Measurements from ENCODE around the gene MYO9B.
"Not testable (repeated sequence)": the region's sequence is repeated elsewhere in the genome, so short reads cannot be mapped to it uniquely, and the experiment has no call there.

MYO9B gene

DNA sequence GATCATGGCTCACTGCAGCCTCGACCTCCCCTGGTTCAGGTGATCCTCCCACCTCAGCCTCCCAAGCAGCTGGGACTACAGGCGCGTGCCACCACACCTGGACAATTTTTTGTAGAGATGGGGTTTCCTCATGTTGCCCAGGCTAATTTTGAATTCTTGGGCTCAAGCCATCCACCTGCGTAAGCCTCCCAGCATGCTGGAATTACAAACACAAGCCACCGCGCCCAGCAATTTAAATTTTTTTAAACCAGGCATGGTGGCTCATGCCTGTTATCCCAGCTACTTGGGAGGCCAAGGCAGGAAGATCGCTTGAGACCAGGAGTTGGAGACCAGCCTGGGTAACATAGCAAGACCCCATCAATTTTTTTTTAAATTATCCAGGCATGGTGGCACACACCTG lies 79.7 kb downstream of the MYO9B start:
- DNase-seq, result no peak

DNA sequence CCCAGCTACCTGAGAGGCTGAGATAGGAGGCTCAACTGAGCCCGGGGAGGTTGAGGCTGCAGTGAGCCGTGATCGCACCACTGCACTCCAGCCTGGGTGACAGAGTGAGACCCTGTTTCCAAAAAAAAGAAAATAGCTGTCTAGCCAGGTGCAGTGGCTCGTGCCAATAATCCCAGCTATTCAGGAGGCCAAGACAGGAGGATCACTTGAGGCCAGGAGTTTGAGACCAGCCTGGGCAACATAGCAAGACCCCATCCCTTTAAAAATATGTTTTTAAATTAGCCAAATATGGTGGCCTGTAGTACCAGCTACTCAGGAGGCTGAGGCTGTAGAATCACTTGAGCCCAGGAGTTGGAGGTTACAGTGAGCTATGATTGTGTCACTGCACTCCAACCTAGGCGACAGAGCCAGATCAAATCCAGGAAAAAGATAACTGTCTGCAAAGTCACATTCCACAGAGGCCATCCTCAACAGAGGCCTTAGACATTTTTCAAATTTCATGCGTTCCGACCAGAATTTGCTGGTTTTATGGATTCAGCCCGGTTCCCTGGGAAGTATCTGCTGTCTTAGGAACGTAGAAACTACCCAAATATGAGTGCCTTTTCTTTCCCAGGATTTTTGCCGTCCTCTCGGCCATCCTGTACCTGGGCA lies 80.8 kb downstream of the MYO9B start:
- no peak for DNase-seq

DNA sequence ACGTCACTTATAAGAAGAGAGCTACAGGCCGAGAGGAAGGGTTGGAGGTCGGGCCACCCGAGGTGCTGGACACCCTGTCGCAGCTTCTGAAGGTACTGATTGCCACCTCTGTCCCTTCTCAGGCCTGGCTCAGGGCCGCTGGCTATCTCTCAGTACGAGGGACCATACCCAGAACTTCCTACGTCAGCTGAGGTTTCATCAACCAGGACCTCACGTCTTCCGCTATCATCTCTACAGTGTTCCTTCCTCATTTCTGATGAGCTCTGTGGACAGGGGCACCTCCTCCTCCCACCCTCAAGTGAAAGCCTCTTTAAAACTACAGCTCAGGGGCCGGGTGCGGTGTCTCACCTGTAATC lies 81.3 kb downstream of the MYO9B start:
- DNase-seq, result no peak

DNA sequence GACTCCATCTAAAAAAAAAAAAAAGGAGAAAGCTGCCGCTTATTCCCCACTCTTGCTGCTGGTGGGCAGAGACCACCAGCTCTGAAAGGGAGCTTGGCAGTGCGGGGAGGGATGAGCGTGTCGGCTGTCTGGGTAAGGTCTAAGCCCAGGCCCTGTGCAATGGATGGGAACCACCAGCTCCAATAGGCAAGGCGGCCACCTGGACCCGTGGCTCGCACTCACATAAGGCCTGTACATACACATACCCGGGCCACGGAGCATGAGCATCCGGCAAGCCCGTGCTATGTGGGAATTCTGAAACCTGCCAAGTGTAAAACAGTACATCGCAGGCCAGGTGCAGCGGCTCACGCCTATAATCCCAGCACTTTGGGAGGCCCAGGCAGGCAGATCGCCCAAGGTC lies 83.0 kb downstream of the MYO9B start:
- no peak for DNase-seq

DNA sequence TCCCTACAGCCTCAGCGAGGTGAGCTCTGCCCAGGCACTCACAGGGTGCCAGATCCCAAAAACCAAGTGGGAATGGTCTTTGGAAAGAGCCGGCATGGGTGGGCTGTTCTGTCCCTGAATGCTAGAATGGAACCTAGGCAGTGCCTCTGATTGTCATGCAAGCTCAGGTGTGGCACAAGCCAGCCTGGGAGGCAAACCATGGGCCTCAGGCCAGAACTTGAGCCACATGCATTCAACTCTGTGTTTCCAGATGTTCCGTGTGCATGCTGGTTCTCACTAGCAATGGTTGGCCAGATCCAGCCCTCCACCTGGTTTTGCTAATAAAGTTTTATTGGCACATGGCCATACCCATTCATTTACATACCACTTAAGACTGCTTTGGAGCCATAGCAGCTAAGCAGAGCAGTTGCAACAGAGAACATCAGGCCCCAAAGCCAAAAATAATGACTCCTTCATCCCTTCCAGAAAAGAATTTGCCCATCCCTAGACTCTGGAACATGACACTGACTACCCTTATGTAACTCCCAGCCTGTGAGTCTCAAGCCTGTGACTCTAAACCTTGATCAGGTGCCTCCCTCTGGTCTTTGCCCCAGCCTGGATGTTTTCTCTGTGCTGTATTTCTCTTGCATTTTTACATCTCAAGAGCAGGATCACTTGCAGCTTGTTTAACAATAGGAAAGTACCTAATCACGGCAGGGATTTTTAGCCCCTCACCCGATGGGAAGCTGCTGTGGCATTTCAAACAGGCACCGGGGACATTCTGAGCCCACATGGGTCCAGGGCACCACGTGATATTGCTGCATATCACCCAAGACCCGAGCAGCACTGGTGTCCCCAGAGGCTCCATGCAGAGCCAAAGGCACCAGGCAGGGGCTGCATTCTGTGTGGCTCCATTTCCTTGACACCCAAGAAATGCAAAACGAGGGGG lies 84.2 kb downstream of the MYO9B start:
- no peak for DNase-seq

DNA sequence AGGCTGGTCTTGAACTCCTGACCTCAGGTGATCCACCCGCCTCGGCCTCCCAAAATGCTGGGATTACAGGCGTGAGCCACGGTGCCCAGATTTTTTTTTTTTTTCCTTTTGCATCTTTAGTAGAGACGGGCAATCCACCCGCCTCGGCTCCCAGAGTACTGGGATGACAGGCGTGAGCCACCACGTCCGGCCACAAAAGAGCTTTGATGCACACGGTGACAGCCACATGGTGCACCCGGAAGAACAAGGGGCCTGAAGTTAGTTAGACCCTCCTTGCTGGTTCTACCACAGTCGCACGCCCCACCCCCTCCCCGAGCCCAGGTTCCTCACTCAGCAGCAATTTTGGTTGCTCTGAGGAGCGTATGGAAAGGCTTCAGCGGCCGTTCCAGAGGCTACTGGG lies 85.3 kb downstream of the MYO9B start:
- no peak for DNase-seq

DNA sequence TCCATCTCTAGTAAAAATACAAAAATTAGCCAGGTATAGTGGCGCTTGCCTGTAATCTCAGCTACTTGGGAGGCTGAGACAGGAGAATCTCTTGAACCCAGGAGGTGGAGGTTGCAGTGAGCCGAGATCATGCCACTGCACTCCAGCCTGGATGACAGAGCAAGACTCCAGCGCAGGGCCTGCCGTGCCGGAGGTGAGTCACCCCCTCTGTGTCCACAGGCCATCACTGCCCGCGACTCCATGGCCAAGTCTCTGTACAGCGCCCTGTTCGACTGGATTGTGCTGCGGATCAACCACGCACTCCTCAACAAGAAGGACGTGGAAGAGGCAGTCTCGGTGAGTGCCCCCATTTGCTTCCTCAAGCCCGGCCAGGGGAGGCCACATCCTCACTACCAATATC lies 86.6 kb downstream of the MYO9B start:
- DNase-seq, result not testable (repeated sequence)

DNA sequence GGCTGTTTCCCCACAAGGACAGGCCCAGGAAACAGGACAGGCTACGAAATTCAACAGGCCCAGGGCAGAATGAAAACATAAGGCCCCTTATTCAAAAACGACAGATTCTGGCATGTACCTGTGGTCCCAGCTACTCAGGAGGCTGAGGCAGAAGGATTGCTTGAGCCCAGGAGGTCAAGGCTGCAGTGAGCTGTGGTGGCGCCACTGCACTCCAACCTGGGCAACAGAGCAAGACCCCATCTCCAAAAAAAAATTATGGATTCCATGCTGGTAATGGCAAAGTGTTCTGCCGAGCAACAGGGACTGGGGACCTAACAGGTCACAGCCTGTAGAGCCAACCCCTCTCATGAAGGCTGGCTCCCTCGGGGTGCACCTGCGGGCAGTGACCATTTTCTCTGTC lies 87.0 kb downstream of the MYO9B start:
- no peak for DNase-seq

DNA sequence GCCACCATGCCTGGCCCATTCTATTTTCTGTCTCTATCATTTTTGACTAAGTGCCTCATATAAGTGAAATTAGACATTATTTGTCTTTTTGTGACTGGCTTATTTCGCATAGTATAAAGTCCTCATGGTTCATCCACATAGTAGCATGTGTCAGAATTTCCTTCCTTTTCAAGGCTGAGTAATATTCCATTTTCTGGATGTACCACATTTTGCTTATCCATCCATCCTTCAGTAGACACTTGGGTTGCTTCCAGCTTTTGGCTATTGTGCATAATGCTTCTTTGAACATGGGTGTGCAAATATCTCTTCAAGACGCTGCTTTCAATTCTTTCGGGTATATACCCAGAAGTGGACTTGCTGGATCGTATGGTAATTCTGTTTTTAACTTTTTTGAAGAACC lies 88.1 kb downstream of the MYO9B start:
- no peak for DNase-seq

DNA sequence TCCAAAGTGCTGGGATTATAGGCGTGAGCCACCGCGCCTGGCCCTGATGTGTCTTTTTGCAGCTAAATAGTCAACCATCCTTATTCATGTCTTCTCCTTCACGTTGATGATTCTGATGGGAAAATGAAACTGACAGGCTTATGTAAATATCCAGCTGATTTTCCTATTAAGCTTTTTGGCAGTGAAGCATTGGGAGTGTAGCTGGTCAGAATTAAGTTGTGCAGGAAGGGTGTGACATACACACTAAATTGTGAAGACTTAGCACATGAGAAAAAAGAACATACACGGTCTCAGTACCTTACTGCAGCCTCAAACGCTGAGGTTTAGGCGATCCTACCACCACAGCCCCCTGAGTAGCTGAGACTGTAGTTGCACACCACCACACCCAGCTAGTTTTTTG lies 89.1 kb downstream of the MYO9B start:
- DNase-seq, result no peak

DNA sequence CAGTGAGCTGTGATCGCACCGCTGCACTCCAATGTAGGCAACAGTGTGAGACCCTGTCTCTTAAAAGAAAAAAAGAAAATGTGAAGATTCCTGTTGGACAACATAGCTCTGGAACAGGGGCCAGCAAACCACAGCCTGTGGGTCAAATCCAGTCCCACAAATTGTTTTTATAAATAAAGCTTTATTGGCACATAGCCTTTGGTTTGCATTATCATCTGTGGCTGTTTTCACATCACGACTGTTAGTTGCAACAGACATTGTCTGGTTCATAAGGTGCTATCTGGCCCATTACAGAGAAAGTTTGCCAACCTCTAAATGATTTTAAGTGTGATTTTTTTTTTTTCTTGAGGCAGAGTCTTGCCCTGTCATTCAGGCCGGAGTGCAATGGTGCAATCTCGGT lies 90.1 kb downstream of the MYO9B start:
- DNase-seq, result no peak

DNA sequence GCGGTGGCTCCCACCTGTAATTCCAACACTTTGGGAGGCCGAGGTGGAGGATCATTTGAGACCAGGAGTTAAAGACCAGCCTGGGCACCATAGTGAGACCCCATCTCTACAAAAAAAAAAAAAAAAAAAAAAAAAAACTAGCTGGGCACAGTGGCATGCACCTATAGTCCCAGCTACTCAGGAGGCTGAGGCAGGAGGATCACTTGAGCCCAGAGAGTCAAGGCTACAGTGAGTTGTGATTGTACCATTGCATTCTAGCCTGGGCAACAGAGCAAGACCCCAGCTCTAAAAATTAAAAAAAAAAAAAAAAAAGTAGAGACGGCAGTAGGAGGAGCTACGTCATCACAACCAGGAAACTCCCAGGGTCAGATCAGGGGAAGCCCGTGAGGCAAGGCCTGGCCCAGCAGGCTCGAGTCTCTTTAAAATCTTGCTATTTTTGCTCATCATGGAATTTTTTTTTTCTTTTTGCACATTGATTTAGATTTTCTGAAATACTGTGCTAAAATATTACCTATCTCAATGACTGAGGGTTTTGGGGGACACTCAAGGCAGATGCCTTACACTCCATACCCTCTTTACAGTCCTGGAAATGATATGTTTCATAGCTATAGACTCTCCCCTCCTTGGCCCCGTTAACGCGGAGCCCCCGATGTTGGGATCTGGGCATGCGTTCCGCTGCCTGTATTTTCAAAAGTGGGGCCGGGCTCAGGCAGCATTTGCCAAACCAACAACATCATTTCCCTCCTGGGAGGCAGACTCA lies 95.1 kb downstream of the MYO9B start:
- DNase-seq, result no peak

DNA sequence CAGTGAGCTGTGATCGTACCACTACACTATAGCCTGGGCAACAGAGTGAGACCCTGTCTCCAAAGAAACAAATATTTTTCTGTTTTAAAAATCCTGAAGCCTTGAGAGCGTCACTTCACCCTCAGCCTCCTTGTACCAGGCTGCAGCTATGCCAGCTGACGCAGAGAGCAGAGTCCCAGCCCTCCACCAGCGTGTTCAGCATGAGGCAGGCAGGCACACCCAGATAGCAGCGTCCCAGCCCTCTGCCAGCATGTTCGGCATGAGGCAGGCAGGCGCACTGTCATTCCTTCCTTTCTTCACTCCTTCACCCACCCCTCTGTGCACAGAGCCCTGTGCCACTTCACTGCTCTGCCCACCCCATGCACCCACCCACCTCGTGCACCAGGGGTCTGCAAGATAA lies 96.3 kb downstream of the MYO9B start:
- DNase-seq, result no peak

DNA sequence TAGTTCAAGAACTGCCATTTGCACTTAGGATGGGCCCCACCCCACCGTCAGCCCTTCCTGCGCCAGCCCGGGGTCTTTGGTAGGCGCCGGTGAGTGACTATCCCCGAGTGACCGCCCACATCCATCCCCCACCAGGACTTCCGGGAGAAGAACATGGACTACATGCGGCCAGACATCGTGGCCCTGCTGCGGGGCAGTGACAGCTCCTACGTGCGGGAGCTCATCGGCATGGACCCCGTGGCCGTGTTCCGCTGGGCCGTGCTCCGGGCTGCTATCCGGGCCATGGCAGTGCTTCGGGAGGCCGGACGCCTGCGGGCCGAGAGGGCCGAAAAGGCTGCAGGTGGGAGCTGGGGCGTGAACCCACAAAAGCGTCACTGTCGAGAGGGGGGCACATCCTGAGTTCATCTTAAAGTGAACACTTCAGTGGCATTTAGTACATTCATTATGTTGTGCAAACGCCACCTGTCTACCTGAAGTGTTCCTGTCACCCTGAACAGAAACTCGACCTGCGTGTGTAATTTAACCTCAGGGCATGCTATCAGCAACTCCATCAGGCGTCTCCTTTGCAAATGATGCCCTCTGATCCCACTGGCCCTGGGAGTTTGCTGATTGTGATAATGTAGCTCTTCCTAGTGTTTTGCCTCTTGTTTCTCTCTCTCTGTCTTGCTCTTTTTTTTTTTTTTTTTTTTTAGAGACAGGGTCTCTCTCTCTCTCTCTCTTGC lies 97.2 kb downstream of the MYO9B start:
- peak; percentile 32 for DNase-seq

DNA sequence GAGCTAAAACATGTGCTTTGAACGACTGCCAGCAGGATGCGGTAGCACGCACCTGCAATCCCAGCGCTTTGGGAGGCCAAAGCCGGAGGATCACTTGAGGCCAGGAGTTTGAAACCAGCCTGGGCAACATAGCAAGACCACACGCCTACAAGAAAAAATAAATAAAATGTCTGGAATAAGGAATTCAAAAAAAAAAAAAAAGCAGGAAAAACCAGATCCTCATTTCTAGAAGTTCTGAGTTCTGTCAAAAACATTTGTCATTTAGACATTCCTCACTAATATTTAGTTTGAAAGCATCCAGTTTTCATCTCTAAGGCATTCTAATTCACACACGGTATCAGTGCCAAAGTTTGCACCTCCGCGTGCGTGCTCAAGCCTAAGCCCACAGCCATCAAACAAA lies 102.7 kb downstream of the MYO9B start:
- DNase-seq, result no peak

DNA sequence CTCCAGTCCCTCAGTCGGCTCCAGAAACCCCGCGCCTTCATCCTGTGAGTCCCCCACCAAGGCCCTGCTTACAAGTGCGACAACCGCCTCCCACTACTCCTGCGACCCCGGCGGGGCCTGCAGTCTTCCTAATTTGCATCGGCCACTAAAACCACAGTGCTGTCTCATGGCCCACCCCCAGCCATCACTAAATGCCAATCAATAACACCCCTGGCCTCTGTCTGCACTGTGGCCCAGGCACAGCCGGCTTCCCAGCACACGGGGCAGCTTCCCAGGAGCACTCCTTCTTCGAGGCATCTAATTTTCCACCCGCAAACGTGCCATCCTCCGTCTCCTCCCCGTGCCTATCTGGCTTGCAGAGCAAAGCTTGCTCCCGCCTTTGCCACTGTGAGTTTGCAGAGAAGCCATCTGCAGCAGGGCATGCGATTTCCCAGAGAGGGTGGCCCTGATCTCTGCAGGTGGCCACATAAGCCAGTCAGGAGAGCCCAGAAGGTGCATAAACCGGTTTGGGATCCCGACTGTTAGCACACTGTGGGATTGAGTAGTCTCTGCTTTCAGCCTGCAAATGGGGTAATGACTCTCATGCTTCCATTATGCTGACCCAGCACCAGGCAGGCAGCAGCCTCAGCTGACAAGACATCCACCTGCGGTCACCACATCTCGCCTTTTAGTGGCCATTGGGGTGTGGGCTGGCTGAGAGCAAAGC lies 105.6 kb downstream of the MYO9B start:
- DNase-seq, result no peak

DNA sequence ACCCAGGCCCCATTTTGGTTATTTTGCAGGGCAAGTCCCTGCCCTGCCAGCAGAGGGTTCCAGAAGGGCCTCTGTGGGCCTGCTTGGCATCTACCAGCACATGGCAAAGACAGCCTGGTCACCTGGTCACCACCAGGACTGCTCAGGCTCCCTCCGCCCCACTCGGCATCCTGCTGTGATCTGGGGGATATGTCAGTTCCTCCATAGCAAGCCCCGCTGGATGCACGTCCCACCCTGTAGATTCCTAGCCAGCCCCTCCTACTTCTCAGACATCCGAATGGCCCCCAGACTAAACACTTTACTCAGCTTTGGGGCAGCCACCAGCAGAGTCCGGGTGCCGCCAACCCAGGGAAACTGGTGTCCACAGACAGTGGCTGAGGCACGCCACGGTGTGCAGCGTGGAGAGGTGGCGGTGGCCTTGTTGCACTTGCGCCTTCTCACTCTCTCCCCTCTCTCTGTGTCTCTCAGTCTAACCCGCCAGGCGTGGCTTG lies 107.7 kb downstream of the MYO9B start:
- no peak for DNase-seq

DNA sequence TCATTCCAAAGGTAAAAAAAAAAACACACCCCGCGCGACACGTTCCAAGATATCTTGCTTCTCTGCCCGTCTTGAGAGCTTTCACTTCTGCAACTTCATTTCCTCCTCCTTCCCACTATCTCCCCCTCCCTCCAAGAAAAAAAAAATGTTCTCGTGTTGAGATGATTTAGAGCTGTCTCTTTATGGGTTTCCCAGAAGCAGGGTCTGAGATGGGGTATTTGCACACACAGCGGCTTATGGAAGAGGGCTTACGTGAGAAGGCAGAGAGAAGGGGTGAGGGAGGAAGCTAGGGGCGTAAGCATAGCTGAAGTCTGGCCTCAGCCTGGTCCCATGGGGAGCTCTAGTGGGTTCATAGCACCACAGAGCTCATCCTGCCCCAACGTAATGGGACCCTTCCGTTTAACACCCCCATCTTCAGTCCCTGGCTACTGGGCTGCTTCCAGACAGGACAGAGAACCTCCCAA lies 108.3 kb downstream of the MYO9B start:
- DNase-seq, result no peak

DNA sequence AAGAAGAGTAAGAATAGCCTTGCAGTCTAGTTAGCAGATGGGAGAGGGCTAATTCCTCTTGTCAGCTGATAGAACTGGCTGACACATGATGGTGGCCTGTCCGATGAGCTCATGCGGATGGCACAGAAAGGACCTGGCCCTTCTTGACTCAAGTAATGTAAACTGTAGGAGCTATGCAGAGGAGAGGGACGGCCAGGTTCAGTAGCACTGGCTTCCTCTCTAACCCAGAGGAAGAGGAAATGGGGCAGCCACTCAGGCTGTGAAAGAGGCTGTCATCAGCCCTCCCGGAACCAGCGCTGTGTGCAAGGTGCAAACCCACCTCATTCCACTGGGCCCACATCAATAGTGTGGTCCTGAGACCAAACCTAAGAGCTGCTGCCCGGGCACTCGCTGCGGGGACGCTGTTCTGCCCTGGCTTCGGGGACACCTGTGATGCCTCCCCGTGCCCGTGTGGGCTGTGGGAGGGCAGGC lies 108.8 kb downstream of the MYO9B start:
- no peak for DNase-seq

DNA sequence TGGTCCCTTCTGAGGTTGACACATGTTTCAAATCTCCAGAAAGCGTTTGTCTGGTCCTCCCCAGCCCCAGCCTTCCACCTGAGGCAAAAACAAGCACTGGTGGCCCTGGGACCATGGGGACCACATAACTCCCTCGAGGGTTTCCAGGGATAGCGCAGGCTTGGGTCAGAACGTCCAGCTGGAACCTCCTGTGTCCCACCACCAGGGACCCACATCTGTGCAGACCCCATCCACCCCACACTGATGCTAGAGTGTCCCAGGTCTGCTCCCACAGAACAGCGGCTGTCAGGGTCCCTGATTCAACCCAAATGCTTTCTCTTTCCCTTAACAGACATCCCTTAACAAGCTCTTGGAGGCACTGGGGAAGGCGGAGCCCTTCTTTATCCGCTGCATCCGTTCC lies 110.0 kb downstream of the MYO9B start:
- no peak for DNase-seq

DNA sequence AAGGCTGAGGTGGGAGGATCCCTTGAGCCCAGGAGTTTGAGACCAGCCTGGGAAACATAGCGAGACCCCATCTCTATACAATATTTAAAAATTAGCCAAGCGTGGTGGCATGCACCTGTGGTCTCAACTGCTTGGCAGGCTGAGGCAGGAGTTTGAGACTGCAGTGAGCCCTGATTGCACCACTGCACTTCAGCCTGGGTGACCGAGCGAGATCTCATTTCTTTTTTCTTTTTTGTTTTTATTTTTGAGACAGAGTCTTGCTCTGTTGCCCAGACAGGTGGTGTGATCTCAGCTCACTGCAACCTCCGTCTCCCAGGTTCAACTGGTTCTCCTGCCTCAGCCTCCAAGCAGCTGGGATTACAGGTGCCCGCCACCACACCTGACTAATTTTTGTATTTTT lies 116.2 kb downstream of the MYO9B start:
- DNase-seq, result not testable (repeated sequence)

DNA sequence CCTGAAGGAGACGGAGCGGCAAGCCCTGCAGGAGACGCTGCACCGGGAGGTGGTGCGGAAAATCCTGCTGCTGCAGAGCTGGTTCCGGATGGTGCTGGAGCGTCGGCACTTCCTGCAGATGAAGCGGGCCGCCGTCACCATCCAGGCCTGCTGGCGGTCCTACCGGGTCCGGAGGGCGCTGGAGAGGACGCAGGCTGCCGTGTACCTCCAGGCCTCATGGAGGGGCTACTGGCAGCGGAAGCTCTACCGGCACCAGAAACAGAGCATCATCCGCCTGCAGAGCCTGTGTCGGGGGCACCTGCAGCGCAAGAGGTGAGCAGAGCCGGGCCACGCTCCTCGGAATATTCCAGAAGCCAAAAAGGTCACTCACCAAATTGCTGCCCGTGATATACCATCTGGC lies 117.2 kb downstream of the MYO9B start:
- DNase-seq, result no peak

Measured in DMS79 treated with DMSO at 0.1 percent for 48 hours (cell line).